Spleen (tissue), 11 donors: ENCODE results near the gene TNNT2. TPM values are rescaled to one million over a fixed set of nuclear protein-coding genes. Genes with fewer than 3 reads are reported as not detected.

ENCODE experiments used
- DNase-seq: peaks from one replicate; pipeline ENCODE4 v3.0.0-alpha.2; 2020
- H3K27ac ChIP-seq, 8 donors: fragments of 200-600 bp; sonication (generic) in 7 of 8; 1 replicate in 4 of 8; 2 replicates in 4 of 8; pipeline versions ENCODE4 v1.5.0 to v1.8.0; 2016 to 2021; ENCODE audit warnings: inconsistent platforms in 4 of 8, mild to moderate bottlenecking in 4 of 8, moderate library complexity in 1 of 8
- H3K27me3 ChIP-seq, 7 donors: fragments of 200-600 bp; sonication (generic) in 6 of 7; replicated peaks in 1 of 7; 1 replicate in 4 of 7; 2 replicates in 3 of 7; pipeline versions ENCODE4 v1.5.0 to v1.8.0; 2016 to 2021; ENCODE audit warnings: inconsistent platforms in 3 of 7, mild to moderate bottlenecking in 1 of 7
- H3K36me3 ChIP-seq, 6 donors: fragments of 200-600 bp; sonication (generic) in 5 of 6; 1 replicate in 4 of 6; 2 replicates in 2 of 6; pipeline versions ENCODE4 v1.5.0 to v1.8.0; 2016 to 2021; ENCODE audit warnings: inconsistent platforms in 2 of 6
- H3K4me1 ChIP-seq, 6 donors: fragments of 200-600 bp; sonication (generic) in 5 of 6; 1 replicate in 3 of 6; 2 replicates in 3 of 6; pipeline versions ENCODE4 v1.5.0 to v1.8.0; 2016 to 2021; ENCODE audit warnings: inconsistent platforms in 3 of 6
- H3K4me3 ChIP-seq, 8 donors: fragments of 200-600 bp; sonication (generic) in 7 of 8; 1 replicate in 4 of 8; 2 replicates in 4 of 8; pipeline versions ENCODE4 v1.5.0 to v1.8.0; 2016 to 2021; ENCODE audit warnings: inconsistent platforms in 4 of 8, mild to moderate bottlenecking in 4 of 8, moderate library complexity in 2 of 8
- H3K9me3 ChIP-seq, 8 donors: fragments of 200-600 bp; sonication (generic) in 7 of 8; 1 replicate in 4 of 8; 2 replicates in 4 of 8; pipeline versions ENCODE4 v1.5.0 to v1.8.0; 2016 to 2021; ENCODE audit warnings: inconsistent platforms in 4 of 8
- POLR2A ChIP-seq, 3 donors: fragments of 450-650 bp; IDR thresholded peaks; one replicate each; pipeline ENCODE4 v1.5.1; 2017; ENCODE audit warnings: antibody characterized with exemption in 3 of 3, mild to moderate bottlenecking in 1 of 3
- POLR2AphosphoS5 ChIP-seq, 3 donors: sonication (generic); formaldehyde crosslinking; IDR thresholded peaks; one replicate each; pipeline ENCODE4 v1.5.1; 2017; ENCODE audit warnings: antibody characterized with exemption in 3 of 3
- WGBS, 5 donors: extraction: QIAGEN DNeasy Blood & Tissue Kit in 3 of 5; methylation state at CpG; one replicate each; pipeline versions ENCODE4 v1.1.5 to v1.1.7; 2013 to 2018; 5-methylcytosine and 5-hydroxymethylcytosine counted together
- intact Hi-C: fragments of 100-400 bp; cut with DNase I; formaldehyde crosslinking; loops from one replicate; pipeline ENCODE4 v1.15.0; 2023; ENCODE audit warnings: low total_unique reads
- polyA plus RNA-seq, 3 donors: library from polyadenylated mRNA; stranded (reverse); fragments of 200-250 nt; gene quantifications; one replicate each; pipeline ENCODE4 v1.2.1, GENCODE V29; 2013
- total RNA-seq, 7 donors: library from RNA; depleted of rRNA in 3 of 7; stranded (reverse); fragments of >200 nt in 3 of 7; fragmentation: NEBNext Ultra II Directional in 4 of 7; extraction: Animal tissue kit (Norgen Biotek cat#: 25700) in 4 of 7; gene quantifications; one replicate each; pipeline versions ENCODE4 v1.1.0 to v1.2.1, GENCODE V29; 2016 to 2021
- TF ChIP-seq, protein P1 (sequence below), 11 experiments: fragments of 200-600 bp in 7 of 11; fragments of 450-650 bp in 4 of 11; sonication (generic) in 4 of 11; IDR thresholded peaks in 8 of 11; conservative IDR thresholded peaks in 3 of 11; 1 replicate in 7 of 11; 2 replicates in 4 of 11; pipeline versions ENCODE4 v1.4.0 to v1.8.0; 2016 to 2021; ENCODE audit warnings: antibody characterized with exemption in 11 of 11, inconsistent platforms in 4 of 11, mild to moderate bottlenecking in 1 of 11
- donor health status: healthy with polysubstance abuse.
- donor health status: DM: no; HTN: no; CAD: no; lungs with moderate emphysema.
- donor health status: DM: no; HTN: no; CAD: no.
- donor health status: Bipolar disorder and iron deficiency.
- donor health status: healthy.
- donor health status: DM: no; HTN: no; CAD: no.
- donor health status: DM: yes; HTN: yes; CAD: no.

TNNT2 gene
- total and polyA plus RNA-seq, 10 donors, result 0.41 to 3.8 (median 1.2) TPM; not detected in 5

- Histone ChIP-seq H3K9me3 (no peaks in the 10 kb centered on the region), H3K27ac (no peak overlapping the region), H3K4me3 (no peak overlapping the region), H3K27me3 (peaks cover 0 to 68% (median 0%) of the 10 kb centered on the region in 7 donors), H3K36me3 (no peaks in the 10 kb centered on the region), H3K4me1 (no peaks in the 10 kb centered on the region)
- TF ChIP-seq, protein P1, sequence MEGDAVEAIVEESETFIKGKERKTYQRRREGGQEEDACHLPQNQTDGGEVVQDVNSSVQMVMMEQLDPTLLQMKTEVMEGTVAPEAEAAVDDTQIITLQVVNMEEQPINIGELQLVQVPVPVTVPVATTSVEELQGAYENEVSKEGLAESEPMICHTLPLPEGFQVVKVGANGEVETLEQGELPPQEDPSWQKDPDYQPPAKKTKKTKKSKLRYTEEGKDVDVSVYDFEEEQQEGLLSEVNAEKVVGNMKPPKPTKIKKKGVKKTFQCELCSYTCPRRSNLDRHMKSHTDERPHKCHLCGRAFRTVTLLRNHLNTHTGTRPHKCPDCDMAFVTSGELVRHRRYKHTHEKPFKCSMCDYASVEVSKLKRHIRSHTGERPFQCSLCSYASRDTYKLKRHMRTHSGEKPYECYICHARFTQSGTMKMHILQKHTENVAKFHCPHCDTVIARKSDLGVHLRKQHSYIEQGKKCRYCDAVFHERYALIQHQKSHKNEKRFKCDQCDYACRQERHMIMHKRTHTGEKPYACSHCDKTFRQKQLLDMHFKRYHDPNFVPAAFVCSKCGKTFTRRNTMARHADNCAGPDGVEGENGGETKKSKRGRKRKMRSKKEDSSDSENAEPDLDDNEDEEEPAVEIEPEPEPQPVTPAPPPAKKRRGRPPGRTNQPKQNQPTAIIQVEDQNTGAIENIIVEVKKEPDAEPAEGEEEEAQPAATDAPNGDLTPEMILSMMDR (IDR thresholded peaks at IDR 0.05 in 8 of 11, conservative IDR thresholded peaks at IDR 0.05 in 3 of 11), result no peak
- no peak for TF ChIP-seq POLR2A (IDR thresholded peaks at IDR 0.05)
- TF ChIP-seq POLR2AphosphoS5 (IDR thresholded peaks at IDR 0.05), result no peak
- DNase-seq, result no peak
- intact Hi-C loops, result no loop called here
- WGBS, 5 donors, result 35 to 51% (median 44%) methylated on average over 7 of the region's 7 CpGs
These were observed 3.1 kb downstream of the TNNT2 start for GRCh38 chr1:201374364-201374763.

GRCh38 chr1:201371792-201372191 lies 5.7 kb downstream of the TNNT2 start:
- no peak for TF ChIP-seq POLR2AphosphoS5 (IDR thresholded peaks at IDR 0.05)
- Histone ChIP-seq H3K4me1 (no peaks in the 10 kb centered on the region), H3K36me3 (no peaks in the 10 kb centered on the region), H3K27me3 (peaks cover 0 to 78% (median 0%) of the 10 kb centered on the region in 7 donors), H3K9me3 (no peaks in the 10 kb centered on the region), H3K27ac (no peak overlapping the region), H3K4me3 (no peak overlapping the region)
- DNase-seq, result no peak
- intact Hi-C loops, result no loop called here
- WGBS, 5 donors, result 54 to 71% (median 64%) methylated on average over 6 of the region's 6 CpGs

DNA sequence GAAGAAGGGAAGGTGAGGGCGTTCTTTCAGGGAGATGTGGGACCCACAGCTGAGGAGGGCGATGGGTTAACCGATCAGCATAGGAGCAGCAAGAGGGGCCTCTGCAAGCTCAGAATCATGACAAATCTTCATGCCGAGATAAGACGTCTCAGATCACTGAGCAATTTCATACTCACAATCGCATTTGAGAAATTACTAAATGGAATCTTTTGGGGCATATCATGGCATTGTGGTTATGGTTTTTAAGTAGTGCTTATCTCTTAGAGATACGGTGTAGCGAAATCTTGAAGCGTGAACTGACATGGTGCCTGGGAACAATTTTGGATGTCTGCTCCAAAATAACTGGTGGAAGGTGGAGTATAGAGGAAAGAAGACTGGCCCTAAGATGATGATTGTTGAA lies 6.2 kb downstream of the TNNT2 start:
- H3K9me3 ChIP-seq, result no peaks in the 10 kb centered on the region
- TF ChIP-seq POLR2A (IDR thresholded peaks at IDR 0.05) (no peak), POLR2AphosphoS5 (IDR thresholded peaks at IDR 0.05) (no peak)
- TF ChIP-seq, protein P1 (IDR thresholded peaks at IDR 0.05 in 8 of 11, conservative IDR thresholded peaks at IDR 0.05 in 3 of 11), result no peak
- WGBS, 5 donors, result 77 to 91% (median 85%) methylated on average over 9 of the region's 9 CpGs
- H3K36me3 ChIP-seq, result no peaks in the 10 kb centered on the region
- intact Hi-C loops, result no loop called here
- peaks cover 0 to 73% (median 0%) of the 10 kb centered on the region in 7 donors for H3K27me3 ChIP-seq
- H3K4me3 ChIP-seq, result no peak overlapping the region
- H3K27ac ChIP-seq, result no peak overlapping the region
- DNase-seq, result no peak
- H3K4me1 ChIP-seq, result no peaks in the 10 kb centered on the region

DNA sequence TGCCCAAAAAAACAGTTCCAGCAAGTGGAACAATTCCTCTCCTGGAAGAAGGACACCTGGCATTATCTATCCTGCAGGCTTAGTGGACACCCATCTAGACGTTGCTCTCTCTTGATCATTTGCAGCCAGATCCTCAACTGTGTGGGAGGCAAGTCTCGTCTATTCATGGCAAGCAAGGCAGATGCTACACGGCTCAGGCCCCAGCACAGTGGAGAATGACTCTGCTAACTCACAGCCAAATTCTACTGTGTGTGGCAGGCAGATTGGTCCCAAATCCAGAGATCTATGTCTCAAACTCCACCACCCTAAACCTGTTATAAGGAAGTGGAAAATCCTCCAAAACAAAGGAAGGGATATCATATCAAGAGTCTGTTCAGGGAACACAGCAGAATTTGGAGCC lies 7.0 kb downstream of the TNNT2 start:
- no peak for DNase-seq
- Histone ChIP-seq H3K27me3 (peaks cover 0 to 65% (median 0%) of the 10 kb centered on the region in 7 donors), H3K4me3 (no peak overlapping the region), H3K4me1 (no peaks in the 10 kb centered on the region), H3K36me3 (no peaks in the 10 kb centered on the region), H3K27ac (no peak overlapping the region), H3K9me3 (no peaks in the 10 kb centered on the region)
- intact Hi-C loops, result no loop called here
- TF ChIP-seq, protein P1 (IDR thresholded peaks at IDR 0.05 in 8 of 11, conservative IDR thresholded peaks at IDR 0.05 in 3 of 11), result no peak
- TF ChIP-seq POLR2A (IDR thresholded peaks at IDR 0.05) (no peak), POLR2AphosphoS5 (IDR thresholded peaks at IDR 0.05) (no peak)
- whole genome bisulfite sequencing, 5 donors, result 43 to 72% (median 62%) methylated on average over 3 of the region's 3 CpGs

DNA sequence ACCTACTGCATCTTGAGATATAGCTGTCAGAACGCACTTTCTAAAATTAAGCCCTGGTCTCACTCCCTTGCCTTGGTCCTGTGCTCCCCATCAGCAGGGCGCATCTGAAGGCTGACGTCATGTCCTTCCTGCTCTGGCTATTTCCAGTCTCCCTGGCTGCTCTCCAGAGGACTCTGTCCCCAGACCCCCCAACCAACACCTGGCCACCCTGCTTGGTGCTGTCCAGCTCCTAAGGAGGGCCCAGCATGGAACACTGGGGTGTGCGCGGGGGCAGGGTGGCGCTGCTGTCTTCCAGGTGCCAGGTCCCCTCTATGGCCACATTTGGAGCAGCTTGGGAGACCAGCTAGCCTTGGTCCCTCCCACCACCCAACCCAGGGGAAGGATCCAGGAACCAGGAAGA lies 8.3 kb downstream of the TNNT2 start:
- H3K27me3 ChIP-seq, result peaks cover 0 to 55% (median 0%) of the 10 kb centered on the region in 7 donors
- WGBS, 5 donors, result 64 to 77% (median 71%) methylated on average over 6 of the region's 6 CpGs
- no peaks in the 10 kb centered on the region for H3K36me3 ChIP-seq
- intact Hi-C loops, result no loop called here
- H3K4me3 ChIP-seq, result no peak overlapping the region
- no peaks in the 10 kb centered on the region for H3K9me3 ChIP-seq
- no peak for DNase-seq
- H3K4me1 ChIP-seq, result no peaks in the 10 kb centered on the region
- TF ChIP-seq POLR2A (IDR thresholded peaks at IDR 0.05) (no peak), POLR2AphosphoS5 (IDR thresholded peaks at IDR 0.05) (no peak)
- TF ChIP-seq, protein P1 (IDR thresholded peaks at IDR 0.05 in 8 of 11, conservative IDR thresholded peaks at IDR 0.05 in 3 of 11), result no peak
- no peak overlapping the region for H3K27ac ChIP-seq
